RWPE1 (cell line): ENCODE results near the gene SCYGR8.

ENCODE experiments used
- CTCF ChIA-PET: fragments of 350-600 bp; sonication (Branson Sonifier 250); formaldehyde crosslinking; extraction: SDS; loops from one replicate; lab custom pipeline; 2021; lab: Yijun Ruan, JAX
- POLR2A ChIA-PET: fragments of 400-600 bp; formaldehyde crosslinking; extraction: SDS; loops from one replicate; lab custom pipeline; 2020; ENCODE audit warnings: antibody characterized with exemption; ENCODE audit not compliant: low non-redundant PET; lab: Yijun Ruan, JAX
- DNase-seq: peaks from one replicate; pipeline ENCODE4 v3.0.0; 2012; ENCODE audit warnings: low spot score
- H3K27ac ChIP-seq: fragments of 450-650 bp; 2 replicates; pipeline ENCODE4 v1.5.1; 2017
- CTCF ChIP-seq: fragments of 450-650 bp; conservative IDR thresholded peaks from 2 replicates; pipeline ENCODE4 v1.5.1; 2017; ENCODE audit warnings: low read depth, mild to moderate bottlenecking

Gene SCYGR8

GRCh38 chr2:227772932-227773331 is 27.2 kb downstream of the SCYGR8 start:
- POLR2A ChIA-PET = no interaction called here
- H3K27ac ChIP-seq = no peak overlapping the region
- CTCF ChIA-PET = no interaction called here
- TF ChIP-seq CTCF = no peak
- DNase-seq = no peak

GRCh38 chr2:227774011-227774624 is 28.4 kb downstream of the SCYGR8 start:
- CTCF ChIA-PET = interaction anchor here (1.2 kb wide), 1 partner anchor 97 kb away, joined by 6 read pairs; the partner anchor contains the start of gene DAW1
- POLR2A ChIA-PET = no interaction called here
- no peak overlapping the region for H3K27ac ChIP-seq
- no peak for DNase-seq
- TF ChIP-seq CTCF = no peak

GRCh38 chr2:227774895-227775842 is 29.5 kb downstream of the SCYGR8 start:
- ChIA-PET POLR2A (no interaction called here), CTCF (interaction anchor here (0.7 to 1.2 kb wide), 3 partner anchors 79 to 775 kb away, joined by 3 to 6 read pairs (median 3); partner anchors contain the start of gene DAW1)
- no peak overlapping the region for H3K27ac ChIP-seq
- TF ChIP-seq CTCF = no peak
- DNase-seq = no peak

- no peak for DNase-seq
- ChIA-PET CTCF (interaction anchor here (0.5 to 0.7 kb wide), 3 partner anchors 9 to 299 kb away, joined by 3 read pairs; no protein-coding TSS in a partner anchor), POLR2A (no interaction called here)
- H3K27ac ChIP-seq = no peak overlapping the region
- no peak for TF ChIP-seq CTCF
Observed at GRCh38 chr2:227780981-227781615, 35.4 kb downstream of the SCYGR8 start.

GRCh38 chr2:227781841-227782240 is 36.1 kb downstream of the SCYGR8 start:
- no peak for DNase-seq
- TF ChIP-seq CTCF = no peak
- CTCF ChIA-PET = interaction anchor here (0.5 to 0.6 kb wide), 2 partner anchors 8 to 300 kb away, joined by 3 read pairs; no protein-coding TSS in a partner anchor
- H3K27ac ChIP-seq = no peak overlapping the region
- POLR2A ChIA-PET = no interaction called here

GRCh38 chr2:227782804-227783203 is 37.1 kb downstream of the SCYGR8 start:
- no peak for DNase-seq
- no peak overlapping the region for H3K27ac ChIP-seq
- ChIA-PET POLR2A (no interaction called here), CTCF (interaction anchor here (0.6 kb wide), 1 partner anchor 97 kb away, joined by 3 read pairs; no protein-coding TSS in a partner anchor)
- TF ChIP-seq CTCF = no peak
